H1 (cell line): ENCODE measurements around the gene MACROD2. TPM values are rescaled to one million over a fixed set of nuclear protein-coding genes. Genes with fewer than 3 reads are reported as not detected.

ENCODE experiments used
- CHD2 ChIP-seq: IDR thresholded peaks from 2 replicates; pipeline ENCODE4 v1.6.1; 2012; ENCODE audit warnings: low read length, improper control_type of control experiment
- MAX ChIP-seq: IDR thresholded peaks from 2 replicates; pipeline ENCODE4 v1.6.1; 2012; ENCODE audit warnings: inconsistent platforms
- SP4 ChIP-seq: IDR thresholded peaks from 2 replicates; pipeline ENCODE4 v1.6.1; 2012; ENCODE audit warnings: low read length, inconsistent platforms
- polyA plus RNA-seq, 7 experiments: library from polyadenylated mRNA; depleted of rRNA in 3 of 7; stranded (reverse) in 5 of 7; unstranded in 2 of 7; fragments of >200 nt in 5 of 7; fragments of 200-250 nt in 2 of 7; gene quantifications; 1 replicate in 5 of 7; 2 replicates in 1 of 7; 4 replicates in 1 of 7; pipeline versions ENCODE4 v1.2.1 to v1.2.3, GENCODE V29; 2011 to 2013; ENCODE audit warnings: missing spikeins in 2 of 7, mixed read lengths in 2 of 7
- total RNA-seq: library from RNA; stranded (reverse); fragmentation: NEBNext Ultra II Directional; extraction: Animal tissue kit (Norgen Biotek cat#: 25700); gene quantifications from 2 replicates; pipeline ENCODE4 v1.2.1, GENCODE V29; 2021

The MACROD2 gene
- total and polyA plus RNA-seq, 2 of the 8 experiments (the other 6 are each of a cell fraction or from before 2014, with no cell fraction given) = 0.70 to 3.9 TPM

- TF ChIP-seq MAX (no peak), CHD2 (no peak), SP4 (no peak)
These were observed 1715.3 kb downstream of the MACROD2 start (continued) for GRCh38 chr20:15710636-15711035.
